IPS-15b (cell line): ENCODE results near the gene ARNT2.

Experiments used
- H3K27me3 ChIP-seq: one replicate; pipeline ENCODE4 v1.6.1; 2013; ENCODE audit warnings: low read length; ENCODE audit not compliant: control insufficient read depth, insufficient read depth
- H3K36me3 ChIP-seq: one replicate; pipeline ENCODE4 v1.6.1; 2013; ENCODE audit warnings: low read length; ENCODE audit not compliant: control insufficient read depth, insufficient read depth
- H3K4me1 ChIP-seq: one replicate; pipeline ENCODE4 v1.6.1; 2013; ENCODE audit warnings: mild to moderate bottlenecking, low read length; ENCODE audit not compliant: control insufficient read depth, insufficient read depth
- H3K4me3 ChIP-seq: one replicate; pipeline ENCODE4 v1.5.1; 2013; ENCODE audit warnings: low read depth, low read length
- H3K9ac ChIP-seq: one replicate; pipeline ENCODE4 v1.6.1; 2013; ENCODE audit warnings: low read depth, mild to moderate bottlenecking, low read length
- H3K9me3 ChIP-seq: one replicate; pipeline ENCODE4 v1.6.1; 2013; ENCODE audit warnings: mild to moderate bottlenecking, low read length; ENCODE audit not compliant: control insufficient read depth, insufficient read depth

The ARNT2 gene

GRCh38 chr15:80600626-80601025 lies 196.4 kb downstream of the ARNT2 start:
- Histone ChIP-seq H3K4me3 (no peak overlapping the region), H3K9me3 (no peaks in the 10 kb centered on the region), H3K27me3 (no peaks in the 10 kb centered on the region), H3K9ac (no peak overlapping the region), H3K4me1 (no peaks in the 10 kb centered on the region), H3K36me3 (no peaks in the 10 kb centered on the region)

DNA sequence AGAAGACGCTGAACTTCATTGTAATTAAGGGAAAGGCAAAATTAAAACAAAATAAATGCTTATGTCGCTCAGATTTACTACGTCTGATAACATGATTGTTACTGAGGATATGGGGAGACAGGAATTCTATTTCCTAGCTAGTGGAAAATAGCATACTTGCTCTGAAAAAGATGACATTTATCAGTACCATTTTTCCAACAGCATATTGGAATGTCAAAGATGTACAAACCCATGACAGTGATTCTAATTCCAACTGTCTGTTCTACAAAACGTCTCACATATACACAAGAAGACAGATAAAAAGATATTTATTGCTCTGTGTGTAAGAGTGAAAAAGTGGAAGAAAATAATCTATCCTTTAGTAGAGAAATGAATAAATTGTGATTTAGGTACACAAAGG lies 197.1 kb downstream of the ARNT2 start:
- no peaks in the 10 kb centered on the region for H3K9me3 ChIP-seq
- H3K36me3 ChIP-seq, result no peaks in the 10 kb centered on the region
- H3K4me1 ChIP-seq, result no peaks in the 10 kb centered on the region
- no peaks in the 10 kb centered on the region for H3K27me3 ChIP-seq
- no peak overlapping the region for H3K9ac ChIP-seq
- no peak overlapping the region for H3K4me3 ChIP-seq

DNA sequence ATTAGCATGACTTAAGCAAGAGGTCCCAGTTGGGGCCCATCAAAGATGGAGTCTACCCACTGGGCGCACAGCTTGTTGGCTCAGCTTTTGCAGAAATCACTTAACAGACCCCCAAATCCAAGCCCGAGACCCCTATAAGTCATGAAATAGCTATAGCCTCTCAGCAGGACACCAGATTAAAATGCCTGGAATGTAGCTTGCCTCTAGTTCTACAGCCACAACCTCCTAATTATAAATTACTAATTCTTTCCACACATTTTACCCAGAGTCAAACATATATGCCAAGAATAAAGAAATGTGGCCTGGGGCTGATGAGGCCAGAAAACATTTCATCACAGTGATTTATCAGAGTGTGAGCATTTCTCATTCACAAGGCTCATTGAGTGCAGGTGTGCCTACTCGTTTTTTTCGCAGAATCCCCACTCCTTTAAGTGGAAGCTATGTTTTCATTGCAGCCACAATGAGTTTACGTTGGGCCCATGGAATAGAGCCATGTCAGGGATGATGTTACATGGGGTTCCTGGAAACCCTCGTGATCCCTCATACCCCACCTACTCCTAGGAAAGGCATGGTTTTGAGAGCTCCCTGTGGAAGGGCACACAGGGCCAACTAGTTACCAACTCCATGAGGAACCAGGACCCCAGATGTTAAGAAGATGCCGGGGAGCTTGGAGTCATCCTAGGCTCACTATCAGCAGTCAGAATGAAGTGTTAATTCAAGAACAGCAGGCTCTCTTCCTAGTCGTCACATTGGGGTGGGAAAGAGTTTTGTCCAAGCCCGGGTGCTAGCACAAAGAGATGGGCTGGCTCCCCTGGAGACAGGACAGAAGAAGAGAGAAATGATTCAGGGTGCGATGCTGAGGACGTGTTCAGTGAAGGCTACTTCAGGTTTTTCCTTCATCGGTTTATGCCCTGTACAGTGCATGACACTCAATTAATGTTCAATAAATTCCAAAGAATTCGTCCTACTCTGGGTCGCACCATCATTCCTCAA lies 200.7 kb downstream of the ARNT2 start:
- no peak overlapping the region for H3K9ac ChIP-seq
- no peaks in the 10 kb centered on the region for H3K9me3 ChIP-seq
- H3K36me3 ChIP-seq, result no peaks in the 10 kb centered on the region
- H3K4me3 ChIP-seq, result no peak overlapping the region
- no peaks in the 10 kb centered on the region for H3K27me3 ChIP-seq
- H3K4me1 ChIP-seq, result no peaks in the 10 kb centered on the region

DNA sequence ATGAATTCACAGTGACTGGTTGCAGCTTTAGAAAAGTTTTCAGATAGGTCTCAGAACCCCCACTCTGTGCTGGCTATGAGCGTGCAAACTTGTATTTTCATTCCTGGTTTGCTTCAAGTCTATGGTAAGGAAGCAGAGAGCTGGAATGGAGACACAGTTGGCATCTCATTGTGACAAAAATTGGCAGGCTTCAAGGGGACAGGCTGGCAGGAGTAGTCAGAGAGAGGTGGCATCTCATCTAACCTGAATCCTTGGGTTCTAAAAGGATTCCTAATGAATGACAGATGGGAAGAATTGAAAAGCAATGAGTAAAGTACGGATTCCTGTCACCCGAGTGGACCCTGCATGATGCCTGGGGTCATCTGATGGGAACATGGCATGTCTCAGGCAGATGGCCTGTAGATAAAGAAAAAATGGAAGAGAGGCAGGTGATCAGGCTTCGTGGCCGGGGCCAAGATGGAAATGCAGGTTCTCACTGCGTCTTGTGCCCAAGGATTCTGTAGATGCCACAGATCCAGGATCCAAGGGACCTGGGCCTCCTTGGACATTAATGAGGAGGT lies 201.5 kb downstream of the ARNT2 start:
- Histone ChIP-seq H3K9ac (no peak overlapping the region), H3K36me3 (no peaks in the 10 kb centered on the region), H3K4me1 (no peaks in the 10 kb centered on the region), H3K27me3 (no peaks in the 10 kb centered on the region), H3K9me3 (no peaks in the 10 kb centered on the region), H3K4me3 (no peak overlapping the region)

DNA sequence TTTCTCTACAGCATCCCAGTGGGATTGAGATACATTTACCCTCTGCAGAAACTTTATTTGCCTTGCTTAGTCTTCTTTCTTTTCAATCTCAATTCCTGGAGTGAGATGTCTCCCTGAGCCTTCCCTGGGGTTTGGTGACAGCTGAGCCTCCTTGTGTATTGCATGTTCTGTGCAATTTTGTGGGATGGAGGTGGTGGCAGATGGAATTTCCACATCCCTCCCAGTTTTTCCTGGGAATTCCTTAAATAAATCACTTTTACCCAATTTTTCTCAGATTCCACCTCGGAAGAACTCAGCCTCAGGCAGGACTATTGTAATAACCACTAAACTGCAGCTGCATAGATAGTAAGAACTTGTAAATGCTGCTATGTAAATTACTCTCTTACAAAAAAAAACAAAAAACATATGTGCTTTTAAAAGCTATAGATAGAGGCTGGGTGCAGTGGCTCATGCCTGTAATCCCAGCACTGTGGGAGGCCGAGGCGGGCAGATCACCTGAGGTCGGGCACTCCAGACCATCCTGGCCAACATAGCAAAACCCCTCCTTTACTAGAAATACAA lies 202.4 kb downstream of the ARNT2 start:
- no peaks in the 10 kb centered on the region for H3K9me3 ChIP-seq
- H3K4me1 ChIP-seq, result no peaks in the 10 kb centered on the region
- no peaks in the 10 kb centered on the region for H3K27me3 ChIP-seq
- H3K4me3 ChIP-seq, result no peak overlapping the region
- no peak overlapping the region for H3K9ac ChIP-seq
- H3K36me3 ChIP-seq, result no peaks in the 10 kb centered on the region

- H3K9ac ChIP-seq, result no peak overlapping the region
- no peaks in the 10 kb centered on the region for H3K36me3 ChIP-seq
Observed at GRCh38 chr15:80607287-80607980, 203.3 kb downstream of the ARNT2 start.

DNA sequence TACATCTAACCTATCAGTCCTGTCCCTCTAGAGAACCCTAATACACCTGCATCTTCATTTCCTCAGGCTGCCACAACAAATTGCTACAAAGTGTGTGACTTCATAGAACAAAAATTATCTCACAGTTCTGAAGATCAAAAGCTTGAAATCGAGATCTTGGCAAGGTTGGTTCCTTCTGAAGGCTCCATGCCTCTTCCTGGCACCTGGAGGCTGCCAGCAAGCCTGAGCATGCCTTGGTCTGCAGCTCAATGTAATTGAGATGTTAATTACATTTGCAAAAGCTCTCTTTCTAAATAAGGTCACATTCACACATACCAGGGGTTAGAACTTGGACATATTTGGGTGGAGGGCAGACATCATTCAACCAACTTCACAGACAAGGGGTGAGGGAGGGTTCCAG lies 204.5 kb downstream of the ARNT2 start:
- Histone ChIP-seq H3K4me1 (no peaks in the 10 kb centered on the region), H3K9ac (no peak overlapping the region), H3K27me3 (no peaks in the 10 kb centered on the region)

More at GRCh38 chr15:80607287-80607980, 203.3 kb downstream of the ARNT2 start:
- H3K4me1 ChIP-seq, result no peaks in the 10 kb centered on the region
- H3K9me3 ChIP-seq, result no peaks in the 10 kb centered on the region
- H3K27me3 ChIP-seq, result no peaks in the 10 kb centered on the region
- H3K4me3 ChIP-seq, result no peak overlapping the region

GRCh38 chr15:80609091-80609490 lies 204.9 kb downstream of the ARNT2 start:
- H3K9ac ChIP-seq, result no peak overlapping the region
- no peaks in the 10 kb centered on the region for H3K27me3 ChIP-seq

More for the DNA sequence above, 204.5 kb downstream of the ARNT2 start:
- H3K4me3 ChIP-seq, result no peak overlapping the region
- H3K36me3 ChIP-seq, result no peaks in the 10 kb centered on the region
- no peaks in the 10 kb centered on the region for H3K9me3 ChIP-seq

GRCh38 chr15:80609512-80609946 lies 205.3 kb downstream of the ARNT2 start:
- no peak overlapping the region for H3K9ac ChIP-seq
- no peak overlapping the region for H3K4me3 ChIP-seq

More at GRCh38 chr15:80609091-80609490, 204.9 kb downstream of the ARNT2 start:
- no peaks in the 10 kb centered on the region for H3K9me3 ChIP-seq
- no peaks in the 10 kb centered on the region for H3K36me3 ChIP-seq
- no peak overlapping the region for H3K4me3 ChIP-seq
- no peaks in the 10 kb centered on the region for H3K4me1 ChIP-seq

GRCh38 chr15:80611543-80612080 lies 207.4 kb downstream of the ARNT2 start:
- H3K4me1 ChIP-seq, result no peaks in the 10 kb centered on the region

More at GRCh38 chr15:80609512-80609946, 205.3 kb downstream of the ARNT2 start:
- H3K36me3 ChIP-seq, result no peaks in the 10 kb centered on the region
- no peaks in the 10 kb centered on the region for H3K4me1 ChIP-seq
- H3K27me3 ChIP-seq, result no peaks in the 10 kb centered on the region
- H3K9me3 ChIP-seq, result no peaks in the 10 kb centered on the region

DNA sequence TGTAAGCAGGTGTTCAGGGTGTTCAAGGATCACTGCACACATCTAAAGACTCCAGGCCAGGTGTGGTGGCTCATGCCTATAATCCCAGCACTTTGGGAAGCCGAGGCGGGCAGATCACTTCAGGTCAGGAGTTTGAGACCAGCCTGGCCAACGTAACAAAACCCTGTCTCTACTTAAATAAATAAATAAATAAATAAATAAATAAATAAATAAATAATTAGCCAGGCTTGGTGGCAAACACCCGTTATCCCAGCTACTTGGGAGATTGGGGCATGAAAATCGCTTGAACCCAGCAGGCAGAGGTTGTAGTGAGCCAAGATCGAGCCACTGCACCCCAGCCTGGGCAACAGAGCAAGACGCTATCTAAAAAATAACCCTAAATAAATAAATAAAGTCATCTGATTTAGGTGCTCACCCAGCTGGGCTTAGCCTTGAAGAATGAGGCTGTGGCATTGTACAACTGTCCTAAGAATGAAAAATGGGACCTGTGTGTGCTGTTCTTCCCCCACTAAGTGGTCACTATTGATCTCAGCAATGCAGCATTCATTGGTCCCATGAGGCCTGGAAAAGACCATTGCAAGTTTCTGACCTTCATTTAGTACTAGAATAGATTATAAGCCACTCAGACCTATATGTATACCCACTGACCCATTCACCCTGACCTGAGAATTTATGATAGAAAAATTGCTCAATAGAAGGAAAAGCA lies 208.1 kb downstream of the ARNT2 start:
- Histone ChIP-seq H3K36me3 (no peaks in the 10 kb centered on the region), H3K9me3 (no peaks in the 10 kb centered on the region), H3K4me3 (no peak overlapping the region), H3K27me3 (no peaks in the 10 kb centered on the region), H3K4me1 (no peaks in the 10 kb centered on the region), H3K9ac (no peak overlapping the region)

More at GRCh38 chr15:80611543-80612080, 207.4 kb downstream of the ARNT2 start:
- Histone ChIP-seq H3K27me3 (no peaks in the 10 kb centered on the region), H3K9ac (no peak overlapping the region), H3K9me3 (no peaks in the 10 kb centered on the region), H3K4me3 (no peak overlapping the region), H3K36me3 (no peaks in the 10 kb centered on the region)
